CD8-positive, alpha-beta memory T cell (primary cell): ENCODE results near the gene DCST1. TPM values are rescaled to one million over a fixed set of nuclear protein-coding genes. Genes with fewer than 3 reads are reported as not detected.

Experiments used
- polyA plus RNA-seq: library from polyadenylated mRNA; unstranded; fragments of 300-500 nt; fragmentation: Illumina TruSeq; gene quantifications from one replicate; pipeline ENCODE4 v1.2.3, GENCODE V29; 2021
- total RNA-seq, 2 experiments: library from RNA; stranded (reverse); gene quantifications; one replicate each; pipeline ENCODE4 v1.2.3, GENCODE V29; 2021

Gene DCST1
- total and polyA plus RNA-seq, 3 experiments from 2014 or later, result not detected

Other genes starting within 250 kb of the DCST1 start
- gene KCNN3, start 163.5 kb upstream of the DCST1 start, total RNA-seq, result under 1 TPM; 0.18 to 0.22 TPM
- not detected for gene KCNN3, start 163.5 kb upstream of the DCST1 start, polyA plus RNA-seq
- 10 to 100 TPM; 44.7 to 45.2 TPM for gene PMVK, start 97.1 kb upstream of the DCST1 start, total RNA-seq
- gene PMVK, start 97.1 kb upstream of the DCST1 start, polyA plus RNA-seq, result 55.5 TPM
- gene PBXIP1, start 77.7 kb upstream of the DCST1 start, total RNA-seq, result 10 to 100 TPM; 35.9 to 36.1 TPM
- gene PBXIP1, start 77.7 kb upstream of the DCST1 start, polyA plus RNA-seq, result 295 TPM
- 10 to 100 TPM; 34.2 to 35.3 TPM for gene PYGO2, start 72.0 kb upstream of the DCST1 start, total RNA-seq
- 42.6 TPM for gene PYGO2, start 72.0 kb upstream of the DCST1 start, polyA plus RNA-seq
- gene SHC1, start 63.1 kb upstream of the DCST1 start, total RNA-seq, result 10 to 100 TPM; 37.4 to 40.8 TPM
- 32.7 TPM for gene SHC1, start 63.1 kb upstream of the DCST1 start, polyA plus RNA-seq
- 100 to 1,000 TPM; 125 to 126 TPM for gene CKS1B, start 59.1 kb upstream of the DCST1 start, total RNA-seq
- 46.8 TPM for gene CKS1B, start 59.1 kb upstream of the DCST1 start, polyA plus RNA-seq
- gene FLAD1, start 50.5 kb upstream of the DCST1 start, total RNA-seq, result 10 to 100 TPM; 73.7 to 76.3 TPM
- 51.2 TPM for gene FLAD1, start 50.5 kb upstream of the DCST1 start, polyA plus RNA-seq
- gene LENEP, start 40.2 kb upstream of the DCST1 start, total RNA-seq, result under 1 TPM; 0.62 to 0.72 TPM
- not detected for gene LENEP, start 40.2 kb upstream of the DCST1 start, polyA plus RNA-seq
- 10 to 100 TPM; 33.2 to 34.7 TPM for gene ZBTB7B, start 31.0 kb upstream of the DCST1 start, total RNA-seq
- 3.3 TPM for gene ZBTB7B, start 31.0 kb upstream of the DCST1 start, polyA plus RNA-seq
- under 1 TPM; 0.09 to 0.16 TPM for gene DCST2, start within 50 bp of the DCST1 start, total RNA-seq
- not detected for gene DCST2, start within 50 bp of the DCST1 start, polyA plus RNA-seq
- 10 to 100 TPM; 34.5 to 36.9 TPM for gene ADAM15, start 17.5 kb downstream of the DCST1 start, total RNA-seq
- 15.3 TPM for gene ADAM15, start 17.5 kb downstream of the DCST1 start, polyA plus RNA-seq
- 1 to 10 TPM; 3.4 to 3.7 TPM for gene EFNA4, start 29.9 kb downstream of the DCST1 start, total RNA-seq
- gene EFNA4, start 29.9 kb downstream of the DCST1 start, polyA plus RNA-seq, result 3.0 TPM
- gene EFNA3, start 45.0 kb downstream of the DCST1 start, total RNA-seq, result 1 to 10 TPM in 1 of 2 experiments, under 1 TPM in 1; 0.94 to 1.4 TPM
- 1.0 TPM for gene EFNA3, start 45.0 kb downstream of the DCST1 start, polyA plus RNA-seq
- gene EFNA1, start 94.1 kb downstream of the DCST1 start, total RNA-seq, result under 1 TPM; 0.16 to 0.31 TPM
- 1.3 TPM for gene EFNA1, start 94.1 kb downstream of the DCST1 start, polyA plus RNA-seq
- gene SLC50A1, start 102.0 kb downstream of the DCST1 start, total RNA-seq, result 10 to 100 TPM; 43.4 to 47.2 TPM
- 49.5 TPM for gene SLC50A1, start 102.0 kb downstream of the DCST1 start, polyA plus RNA-seq
- gene DPM3, start 106.7 kb downstream of the DCST1 start, total RNA-seq, result 10 to 100 TPM; 38.9 to 40.9 TPM
- gene DPM3, start 106.7 kb downstream of the DCST1 start, polyA plus RNA-seq, result 120 TPM
- gene KRTCAP2, start 139.5 kb downstream of the DCST1 start, total RNA-seq, result 100 to 1,000 TPM; 181 to 207 TPM
- 576 TPM for gene KRTCAP2, start 139.5 kb downstream of the DCST1 start, polyA plus RNA-seq
- gene TRIM46, start 140.0 kb downstream of the DCST1 start, total RNA-seq, result 1 to 10 TPM; 6.4 to 7.3 TPM
- 0.99 TPM for gene TRIM46, start 140.0 kb downstream of the DCST1 start, polyA plus RNA-seq
- gene THBS3, start 174.1 kb downstream of the DCST1 start, total RNA-seq, result 1 to 10 TPM; 7.8 to 7.9 TPM
- 2.9 TPM for gene THBS3, start 174.1 kb downstream of the DCST1 start, polyA plus RNA-seq
- 10 to 100 TPM; 67.6 to 73.2 TPM for gene MTX1, start 174.9 kb downstream of the DCST1 start, total RNA-seq
- gene MTX1, start 174.9 kb downstream of the DCST1 start, polyA plus RNA-seq, result 43.7 TPM
- 10 to 100 TPM; 39.1 to 41.5 TPM for gene ENTREP3, start 221.7 kb downstream of the DCST1 start, total RNA-seq
- gene ENTREP3, start 221.7 kb downstream of the DCST1 start, polyA plus RNA-seq, result 1.7 TPM
- gene SCAMP3, start 228.5 kb downstream of the DCST1 start, total RNA-seq, result 100 to 1,000 TPM; 152 to 158 TPM
- gene SCAMP3, start 228.5 kb downstream of the DCST1 start, polyA plus RNA-seq, result 179 TPM
- gene CLK2, start 239.7 kb downstream of the DCST1 start, total RNA-seq, result 10 to 100 TPM; 78.3 to 79.8 TPM
- 20.2 TPM for gene CLK2, start 239.7 kb downstream of the DCST1 start, polyA plus RNA-seq
- gene HCN3, start 243.6 kb downstream of the DCST1 start, total RNA-seq, result 1 to 10 TPM; 3.2 to 3.7 TPM
- 0.18 TPM for gene HCN3, start 243.6 kb downstream of the DCST1 start, polyA plus RNA-seq